AG20443 (cell line): ENCODE data around the gene HIPK1.
"Not testable (repeated sequence)": the region's sequence is repeated elsewhere in the genome, so short reads cannot be mapped to it uniquely, and the experiment has no call there.

Source experiments
- DNase-seq: peaks from one replicate; pipeline ENCODE4 v3.0.0; 2012; ENCODE audit warnings: low spot score, mixed read lengths

HIPK1 gene

GRCh38 chr1:114011796-114012195, 82.7 kb downstream of the HIPK1 start:
- peak; percentile 34 for DNase-seq

GRCh38 chr1:114015075-114015474, 86.0 kb downstream of the HIPK1 start:
- DNase-seq = no peak

- not testable (repeated sequence) for DNase-seq
These were observed 90.6 kb downstream of the HIPK1 start for GRCh38 chr1:114019724-114020123.

- DNase-seq = no peak
These were observed 92.6 kb downstream of the HIPK1 start for GRCh38 chr1:114021665-114022099.

GRCh38 chr1:114022877-114023276, 93.8 kb downstream of the HIPK1 start:
- no peak for DNase-seq

- DNase-seq = no peak
These were observed 94.3 kb downstream of the HIPK1 start for GRCh38 chr1:114023377-114023776.

GRCh38 chr1:114024049-114024448, 94.9 kb downstream of the HIPK1 start:
- no peak for DNase-seq

- DNase-seq = peak; percentile 39
These were observed 96.7 kb downstream of the HIPK1 start for GRCh38 chr1:114025609-114026401.

- DNase-seq = no peak
These were observed 97.7 kb downstream of the HIPK1 start for GRCh38 chr1:114026797-114027196.
